ENCODE results near the gene CLSTN2.

CLSTN2 gene

GRCh38 chr3:140384028-140384771 is 449.2 kb downstream of the CLSTN2 start:
- CTCF ChIA-PET, result no interaction called here
- TF ChIP-seq NFRKB (IDR thresholded peaks at IDR 0.05) (no peak), ELF4 (IDR thresholded peaks at IDR 0.05) (no peak), FOXM1 (IDR thresholded peaks at IDR 0.05; ENCODE audit: borderline replicate concordance) (no peak), BHLHE40 (IDR thresholded peaks at IDR 0.05; ENCODE audit: borderline replicate concordance) (no peak), FOXK2 (IDR thresholded peaks at IDR 0.05) (no peak), FOXA1 (IDR thresholded peaks at IDR 0.05) (no peak), SUZ12 (IDR thresholded peaks at IDR 0.05) (no peak), SP1 (IDR thresholded peaks at IDR 0.05) (no peak), TARDBP (IDR thresholded peaks at IDR 0.05) (no peak), ZNF384 (IDR thresholded peaks at IDR 0.05) (no peak), ARNT (IDR thresholded peaks at IDR 0.05) (no peak), LEF1 (IDR thresholded peaks at IDR 0.05; ENCODE audit: borderline replicate concordance) (no peak), CTBP1 (IDR thresholded peaks at IDR 0.05; ENCODE audit: borderline replicate concordance) (no peak), L3MBTL2 (conservative IDR thresholded peaks at IDR 0.05) (no peak), HDGF (IDR thresholded peaks at IDR 0.05; ENCODE audit: borderline replicate concordance) (no peak), PKNOX1 (IDR thresholded peaks at IDR 0.05) (no peak)
- POLR2A ChIA-PET, result no interaction called here
- DNase-seq (ENCODE audit: extremely low spot score), result no peak

- POLR2A ChIA-PET, result no interaction called here
- CTCF ChIA-PET, result interaction anchor here (0.6 kb wide), 1 partner anchor 249 kb away, joined by 3 read pairs; no protein-coding TSS in a partner anchor
- no peak for DNase-seq (ENCODE audit: extremely low spot score)
- no peak for TF ChIP-seq SUZ12 (IDR thresholded peaks at IDR 0.05)
- TF ChIP-seq ARNT (IDR thresholded peaks at IDR 0.05), result no peak
- TF ChIP-seq CTBP1 (IDR thresholded peaks at IDR 0.05; ENCODE audit: borderline replicate concordance), result no peak
- no peak for TF ChIP-seq NFRKB (IDR thresholded peaks at IDR 0.05)
- TF ChIP-seq BHLHE40 (IDR thresholded peaks at IDR 0.05; ENCODE audit: borderline replicate concordance), result no peak
- no peak for TF ChIP-seq PKNOX1 (IDR thresholded peaks at IDR 0.05)
- no peak for TF ChIP-seq ZNF384 (IDR thresholded peaks at IDR 0.05)
- no peak for TF ChIP-seq FOXK2 (IDR thresholded peaks at IDR 0.05)
- no peak for TF ChIP-seq FOXM1 (IDR thresholded peaks at IDR 0.05; ENCODE audit: borderline replicate concordance)
- no peak for TF ChIP-seq HDGF (IDR thresholded peaks at IDR 0.05; ENCODE audit: borderline replicate concordance)
- no peak for TF ChIP-seq LEF1 (IDR thresholded peaks at IDR 0.05; ENCODE audit: borderline replicate concordance)
- no peak for TF ChIP-seq SP1 (IDR thresholded peaks at IDR 0.05)
- TF ChIP-seq ELF4 (IDR thresholded peaks at IDR 0.05), result no peak
Measured at GRCh38 chr3:140384876-140385275, 449.9 kb downstream of the CLSTN2 start.

GRCh38 chr3:140386357-140387100 is 451.5 kb downstream of the CLSTN2 start:
- TF ChIP-seq FOXM1 (IDR thresholded peaks at IDR 0.05; ENCODE audit: borderline replicate concordance) (no peak), FOXA1 (IDR thresholded peaks at IDR 0.05) (no peak), L3MBTL2 (conservative IDR thresholded peaks at IDR 0.05) (no peak), ARNT (IDR thresholded peaks at IDR 0.05) (no peak)
- ChIA-PET CTCF (no interaction called here), POLR2A (no interaction called here)
- no peak for DNase-seq (ENCODE audit: extremely low spot score)

GRCh38 chr3:140387244-140387643 is 452.3 kb downstream of the CLSTN2 start:
- no peak for TF ChIP-seq FOXM1 (IDR thresholded peaks at IDR 0.05; ENCODE audit: borderline replicate concordance)
- no peak for TF ChIP-seq FOXK2 (IDR thresholded peaks at IDR 0.05)
- TF ChIP-seq LEF1 (IDR thresholded peaks at IDR 0.05; ENCODE audit: borderline replicate concordance), result no peak
- no peak for TF ChIP-seq BHLHE40 (IDR thresholded peaks at IDR 0.05; ENCODE audit: borderline replicate concordance)
- TF ChIP-seq SP1 (IDR thresholded peaks at IDR 0.05), result no peak
- TF ChIP-seq CTBP1 (IDR thresholded peaks at IDR 0.05; ENCODE audit: borderline replicate concordance), result no peak
- no peak for TF ChIP-seq ZNF384 (IDR thresholded peaks at IDR 0.05)
- TF ChIP-seq HDGF (IDR thresholded peaks at IDR 0.05; ENCODE audit: borderline replicate concordance), result no peak
- TF ChIP-seq FOXA1 (IDR thresholded peaks at IDR 0.05), result no peak
- TF ChIP-seq ARNT (IDR thresholded peaks at IDR 0.05), result no peak
- no peak for TF ChIP-seq NFRKB (IDR thresholded peaks at IDR 0.05)
- no peak for DNase-seq (ENCODE audit: extremely low spot score)
- ChIA-PET CTCF (no interaction called here), POLR2A (no interaction called here)

- ChIA-PET POLR2A (no interaction called here), CTCF (no interaction called here)
- no peak for DNase-seq (ENCODE audit: extremely low spot score)
- TF ChIP-seq HDGF (IDR thresholded peaks at IDR 0.05; ENCODE audit: borderline replicate concordance) (no peak), SUZ12 (IDR thresholded peaks at IDR 0.05) (no peak), LEF1 (IDR thresholded peaks at IDR 0.05; ENCODE audit: borderline replicate concordance) (no peak), FOXA1 (IDR thresholded peaks at IDR 0.05) (no peak), PKNOX1 (IDR thresholded peaks at IDR 0.05) (no peak), NFRKB (IDR thresholded peaks at IDR 0.05) (no peak), BHLHE40 (IDR thresholded peaks at IDR 0.05; ENCODE audit: borderline replicate concordance) (no peak), ZNF384 (IDR thresholded peaks at IDR 0.05) (no peak), TARDBP (IDR thresholded peaks at IDR 0.05) (no peak), FOXM1 (IDR thresholded peaks at IDR 0.05; ENCODE audit: borderline replicate concordance) (no peak), L3MBTL2 (conservative IDR thresholded peaks at IDR 0.05) (no peak), CTBP1 (IDR thresholded peaks at IDR 0.05; ENCODE audit: borderline replicate concordance) (no peak), FOXK2 (IDR thresholded peaks at IDR 0.05) (no peak), SP1 (IDR thresholded peaks at IDR 0.05) (no peak), ARNT (IDR thresholded peaks at IDR 0.05) (no peak), ELF4 (IDR thresholded peaks at IDR 0.05) (no peak)
Measured at GRCh38 chr3:140388202-140388922, 453.4 kb downstream of the CLSTN2 start.

Data from HEK293T (cell line).